Neural progenitor cell (in vitro differentiated cells): ENCODE data around the gene JADE2. TPM values are rescaled to one million over a fixed set of nuclear protein-coding genes. Genes with fewer than 3 reads are reported as not detected.

Experiments used
- DNase-seq: peaks from one replicate; pipeline ENCODE4 v3.0.0-alpha.2; 2016; ENCODE audit warnings: low spot score
- H2AFZ ChIP-seq: fragments of 200-600 bp; sonication (generic); replicated peaks from 2 replicates; pipeline ENCODE4 v1.6.1; 2016; ENCODE audit warnings: antibody characterized with exemption
- H3F3A ChIP-seq: fragments of 200-600 bp; sonication (generic); 2 replicates; pipeline ENCODE4 v1.6.1; 2016; ENCODE audit warnings: antibody characterized with exemption, low read depth
- H3K27ac ChIP-seq: fragments of 200-600 bp; sonication (generic); 2 replicates; pipeline ENCODE4 v1.5.1; 2016; ENCODE audit warnings: mild to moderate bottlenecking
- H3K27me3 ChIP-seq: fragments of 200-600 bp; sonication (generic); 2 replicates; pipeline ENCODE4 v1.6.1; 2016; ENCODE audit warnings: mild to moderate bottlenecking, moderate library complexity
- H3K36me3 ChIP-seq: fragments of 200-600 bp; sonication (generic); 2 replicates; pipeline ENCODE4 v1.5.1; 2016
- H3K4me1 ChIP-seq: fragments of 200-600 bp; sonication (generic); 2 replicates; pipeline ENCODE4 v1.6.1; 2016; ENCODE audit warnings: mixed run types
- H3K4me2 ChIP-seq: fragments of 200-600 bp; sonication (generic); 2 replicates; pipeline ENCODE4 v1.6.1; 2016
- H3K4me3 ChIP-seq: fragments of 200-600 bp; sonication (generic); 2 replicates; pipeline ENCODE4 v1.5.1; 2016
- H3K79me2 ChIP-seq: fragments of 200-600 bp; sonication (generic); 2 replicates; pipeline ENCODE4 v1.6.1; 2016; ENCODE audit warnings: low read depth
- H3K9ac ChIP-seq: fragments of 200-600 bp; sonication (generic); 2 replicates; pipeline ENCODE4 v1.6.1; 2016
- H3K9me3 ChIP-seq: fragments of 200-600 bp; sonication (generic); 2 replicates; pipeline ENCODE4 v1.5.1; 2016; ENCODE audit warnings: low read depth
- H4K20me1 ChIP-seq: fragments of 200-600 bp; sonication (generic); 2 replicates; pipeline ENCODE4 v1.6.1; 2016; ENCODE audit warnings: low read depth
- H3K27ac Mint-ChIP-seq: 3 replicates; pipeline ENCODE4 v1.8.0; 2021; ENCODE audit warnings: mixed read lengths
- H3K27me3 Mint-ChIP-seq: 2 replicates; pipeline ENCODE4 v1.8.0; 2022; ENCODE audit warnings: low read depth, mild to moderate bottlenecking, inconsistent platforms, moderate library complexity, mixed read lengths; ENCODE audit not compliant: insufficient read depth
- H3K36me3 Mint-ChIP-seq: 3 replicates; pipeline ENCODE4 v1.8.0; 2021; ENCODE audit warnings: mixed read lengths
- H3K4me1 Mint-ChIP-seq: 3 replicates; pipeline ENCODE4 v1.8.0; 2021; ENCODE audit warnings: mixed read lengths
- H3K4me3 Mint-ChIP-seq: 3 replicates; pipeline ENCODE4 v1.8.0; 2021; ENCODE audit warnings: mild to moderate bottlenecking, moderate library complexity, mixed read lengths
- H3K9me3 Mint-ChIP-seq: 3 replicates; pipeline ENCODE4 v1.8.0; 2020; ENCODE audit warnings: mixed read lengths
- CTCF ChIP-seq: fragments of 200-600 bp; sonication (generic); IDR thresholded peaks from 2 replicates; pipeline ENCODE4 v1.5.1; 2017; ENCODE audit warnings: antibody characterized with exemption, mild to moderate bottlenecking
- EZH2 ChIP-seq: fragments of 200-600 bp; sonication (generic); IDR thresholded peaks from 2 replicates; pipeline ENCODE4 v1.6.1; 2017; ENCODE audit warnings: antibody characterized with exemption, mild to moderate bottlenecking, moderate library complexity
- EZH2phosphoT487 ChIP-seq: fragments of 200-600 bp; sonication (generic); IDR thresholded peaks from 2 replicates; pipeline ENCODE4 v1.6.1; 2017; ENCODE audit warnings: antibody characterized with exemption
- total RNA-seq: library from RNA; depleted of rRNA; stranded (reverse); fragments of >200 nt; gene quantifications from 2 replicates; pipeline ENCODE4 v1.2.3, GENCODE V29; 2015; ENCODE audit warnings: low replicate concordance

JADE2 gene
- total RNA-seq, 1 donor from 2014 or later, result 1.7 TPM

- H3K27ac ChIP-seq, result no peak overlapping the region
Measured at GRCh38 chr5:134570365-134570758, 44.9 kb downstream of the JADE2 start.

GRCh38 chr5:134570886-134571285 lies 45.4 kb downstream of the JADE2 start:
- Mint-ChIP-seq H3K9me3 (peaks cover 2% of the 10 kb centered on the region), H3K27ac (peak overlapping the region; percentile 96), H3K4me3 (peak overlapping the region; percentile 48), H3K4me1 (peaks cover 30% of the 10 kb centered on the region), H3K36me3 (no peaks in the 10 kb centered on the region), H3K27me3 (peaks cover 4% of the 10 kb centered on the region)
- Histone ChIP-seq H3K27ac (no peak overlapping the region), H4K20me1 (no peaks in the 10 kb centered on the region), H3K79me2 (no peaks in the 10 kb centered on the region), H2AFZ (no peak overlapping the region), H3K27me3 (no peaks in the 10 kb centered on the region), H3K4me1 (peaks cover 10% of the 10 kb centered on the region), H3K4me2 (no peak overlapping the region), H3K4me3 (no peak overlapping the region), H3K9me3 (no peaks in the 10 kb centered on the region), H3K36me3 (no peaks in the 10 kb centered on the region), H3K9ac (no peak overlapping the region), H3F3A (peaks cover 10% of the 10 kb centered on the region)
- TF ChIP-seq EZH2phosphoT487 (no peak), EZH2 (no peak), CTCF (no peak)
- no peak for DNase-seq

More at GRCh38 chr5:134570365-134570758, 44.9 kb downstream of the JADE2 start:
- peaks cover 6% of the 10 kb centered on the region for H3K27me3 Mint-ChIP-seq
- H2AFZ ChIP-seq, result no peak overlapping the region
- no peaks in the 10 kb centered on the region for H3K27me3 ChIP-seq
- no peak overlapping the region for H3K4me3 ChIP-seq
- no peak overlapping the region for H3K4me2 ChIP-seq
- no peaks in the 10 kb centered on the region for H3K9me3 ChIP-seq
- TF ChIP-seq CTCF, result no peak
- no peak for TF ChIP-seq EZH2phosphoT487
- no peak for TF ChIP-seq EZH2
- no peaks in the 10 kb centered on the region for H3K36me3 ChIP-seq
- H3K4me1 Mint-ChIP-seq, result peaks cover 30% of the 10 kb centered on the region
- H4K20me1 ChIP-seq, result no peaks in the 10 kb centered on the region
- DNase-seq, result no peak
- no peak overlapping the region for H3K9ac ChIP-seq
- peaks cover 10% of the 10 kb centered on the region for H3K4me1 ChIP-seq
- no peaks in the 10 kb centered on the region for H3K36me3 Mint-ChIP-seq
- H3K4me3 Mint-ChIP-seq, result peak overlapping the region; percentile 11
- peaks cover 10% of the 10 kb centered on the region for H3F3A ChIP-seq
- peak overlapping the region; percentile 96 for H3K27ac Mint-ChIP-seq
- H3K79me2 ChIP-seq, result no peaks in the 10 kb centered on the region
- H3K9me3 Mint-ChIP-seq, result peaks cover 2% of the 10 kb centered on the region

GRCh38 chr5:134571693-134572405 lies 46.4 kb downstream of the JADE2 start:
- Mint-ChIP-seq H3K4me1 (peaks cover 29% of the 10 kb centered on the region), H3K36me3 (no peaks in the 10 kb centered on the region), H3K9me3 (peaks cover 2% of the 10 kb centered on the region), H3K27ac (peak overlapping the region; percentile 60), H3K4me3 (no peak overlapping the region), H3K27me3 (peaks cover 4% of the 10 kb centered on the region)
- Histone ChIP-seq H3K9ac (no peak overlapping the region), H3K36me3 (no peaks in the 10 kb centered on the region), H2AFZ (no peak overlapping the region), H3K4me2 (no peak overlapping the region), H3K9me3 (no peaks in the 10 kb centered on the region), H3K4me3 (no peak overlapping the region), H3K79me2 (no peaks in the 10 kb centered on the region), H4K20me1 (no peaks in the 10 kb centered on the region), H3K27me3 (no peaks in the 10 kb centered on the region), H3K4me1 (peaks cover 10% of the 10 kb centered on the region), H3F3A (peaks cover 10% of the 10 kb centered on the region), H3K27ac (no peak overlapping the region)
- TF ChIP-seq CTCF, result no peak
- no peak for TF ChIP-seq EZH2phosphoT487
- no peak for TF ChIP-seq EZH2
- no peak for DNase-seq
